ENCODE results near the gene DAPK2.

Gene DAPK2

GRCh38 chr15:64052925-64053491, 6.7 kb upstream of the DAPK2 start:
- DNase-seq, result no peak

- no peak for DNase-seq
Observed at GRCh38 chr15:64051407-64052259, 5.3 kb upstream of the DAPK2 start.

GRCh38 chr15:64051093-64051402, 4.8 kb upstream of the DAPK2 start:
- no peak for DNase-seq

GRCh38 chr15:64050281-64051092, 4.2 kb upstream of the DAPK2 start:
- no peak for DNase-seq

GRCh38 chr15:64048781-64049460, 2.6 kb upstream of the DAPK2 start:
- DNase-seq, result no peak

GRCh38 chr15:64045774-64046420, 388 bp downstream of the DAPK2 start:
- DNase-seq, result no peak

- DNase-seq, result no peak
Observed at GRCh38 chr15:64045101-64045435, 1.2 kb downstream of the DAPK2 start.

GRCh38 chr15:64044300-64045100, 1.8 kb downstream of the DAPK2 start:
- no peak for DNase-seq

- DNase-seq, result no peak
Observed at GRCh38 chr15:64038878-64039610, 7.2 kb downstream of the DAPK2 start.

GRCh38 chr15:64037966-64038365, 8.3 kb downstream of the DAPK2 start:
- DNase-seq, result no peak

- DNase-seq, result no peak
Observed at GRCh38 chr15:64037116-64037515, 9.2 kb downstream of the DAPK2 start.

GRCh38 chr15:64035525-64035924, 10.8 kb downstream of the DAPK2 start:
- no peak for DNase-seq

- DNase-seq, result no peak
Observed at GRCh38 chr15:64034519-64034918, 11.8 kb downstream of the DAPK2 start.

GRCh38 chr15:64032329-64032728, 14.0 kb downstream of the DAPK2 start:
- no peak for DNase-seq

GRCh38 chr15:64030123-64030522, 16.2 kb downstream of the DAPK2 start:
- no peak for DNase-seq

- no peak for DNase-seq
Observed at GRCh38 chr15:64029633-64030032, 16.7 kb downstream of the DAPK2 start.

GRCh38 chr15:64029110-64029509, 17.2 kb downstream of the DAPK2 start:
- DNase-seq, result no peak

GRCh38 chr15:64026591-64026990, 19.7 kb downstream of the DAPK2 start:
- no peak for DNase-seq

GRCh38 chr15:64024172-64025050, 21.9 kb downstream of the DAPK2 start:
- no peak for DNase-seq

- DNase-seq, result no peak
Observed at GRCh38 chr15:64023220-64023619, 23.1 kb downstream of the DAPK2 start.
